Activated CD8-positive, alpha-beta memory T cell treated with anti-CD3 and anti-CD28 coated beads, Interleukin-2, amount 10 ng/mL, durations not matched to agents 7 days and 5 days (primary cell): ENCODE measurements around the gene USP30. TPM values are rescaled to one million over a fixed set of nuclear protein-coding genes. Genes with fewer than 3 reads are reported as not detected.
"Not testable (repeated sequence)": the region's sequence is repeated elsewhere in the genome, so short reads cannot be mapped to it uniquely, and the experiment has no call there.

Source experiments
- ATAC-seq: fragments of 150-1000 bp; cut with Tn5 transposase; one replicate; pipeline ENCODE4 v1.10.0; 2021; ENCODE audit warnings: moderate library complexity
- CTCF ChIA-PET: fragments of 350-600 bp; sonication (Branson Sonifier 250); formaldehyde crosslinking; loops from one replicate; lab custom pipeline; 2021; ENCODE audit warnings: antibody characterized with exemption; lab: Charles Lee
- DNase-seq: peaks from one replicate; pipeline ENCODE4 v3.0.0-alpha.2; 2020
- H3K27ac Mint-ChIP-seq: one replicate; pipeline ENCODE4 v1.8.0; 2021; ENCODE audit warnings: mild to moderate bottlenecking, mixed read lengths
- H3K27me3 Mint-ChIP-seq: one replicate; pipeline ENCODE4 v1.8.0; 2021; ENCODE audit warnings: mixed read lengths
- H3K36me3 Mint-ChIP-seq: one replicate; pipeline ENCODE4 v1.8.0; 2021; ENCODE audit warnings: mild to moderate bottlenecking, mixed read lengths
- H3K4me1 Mint-ChIP-seq: one replicate; pipeline ENCODE4 v1.8.0; 2021; ENCODE audit warnings: mixed read lengths
- H3K4me3 Mint-ChIP-seq: one replicate; pipeline ENCODE4 v1.8.0; 2021; ENCODE audit warnings: mild to moderate bottlenecking, moderate library complexity, mixed read lengths
- H3K9me3 Mint-ChIP-seq: one replicate; pipeline ENCODE4 v1.8.0; 2022; ENCODE audit warnings: low read depth, mixed read lengths
- total RNA-seq, 2 experiments: library from RNA; stranded (reverse); gene quantifications; one replicate each; pipeline ENCODE4 v1.2.3, GENCODE V29; 2021

Gene USP30
- total RNA-seq: 1 to 10 TPM; 5.9 to 8.7 TPM

GRCh38 chr12:109052414-109053323 is at the start of gene USP30:
Gene USP30, plus strand, starts transcription at chr12:109052576. Its CDS starts 103 bp downstream, at chr12:109052679.
- Mint-ChIP-seq H3K4me3 (peak within 1 kb of the TSS; percentile 88), H3K9me3 (no peaks in the 10 kb centered on the region), H3K4me1 (peaks cover 19% of the 10 kb centered on the region), H3K27me3 (no peaks in the 10 kb centered on the region), H3K27ac (peak within 1 kb of the TSS; percentile 96), H3K36me3 (peaks cover 3% of the 10 kb centered on the region)
- DNase-seq: peak; percentile 89
- ATAC-seq: peak; percentile 77
- CTCF ChIA-PET: interaction anchor here (0.7 to 1.9 kb wide), 8 partner anchors 23 to 477 kb away, joined by 3 to 8 read pairs (median 4); partner anchors contain the start of gene ALKBH2

- H3K9me3 Mint-ChIP-seq: no peaks in the 10 kb centered on the region
- H3K36me3 Mint-ChIP-seq: no peaks in the 10 kb centered on the region
- DNase-seq (no peak), ATAC-seq (no peak)
- H3K4me3 Mint-ChIP-seq: no peak overlapping the region
- CTCF ChIA-PET: no interaction called here
- H3K4me1 Mint-ChIP-seq: no peaks in the 10 kb centered on the region
- H3K27ac Mint-ChIP-seq: no peak overlapping the region
- H3K27me3 Mint-ChIP-seq: peaks cover 16% of the 10 kb centered on the region
Measured at GRCh38 chr12:109004017-109004416, 48.4 kb upstream of the USP30 start.

GRCh38 chr12:109009766-109010165 is 42.6 kb upstream of the USP30 start:
- Mint-ChIP-seq H3K4me1 (no peaks in the 10 kb centered on the region), H3K9me3 (no peaks in the 10 kb centered on the region), H3K27me3 (peaks cover 32% of the 10 kb centered on the region), H3K36me3 (no peaks in the 10 kb centered on the region), H3K4me3 (no peak overlapping the region), H3K27ac (no peak overlapping the region)
- CTCF ChIA-PET: no interaction called here
- ATAC-seq (no peak), DNase-seq (no peak)

- no peak overlapping the region for H3K27ac Mint-ChIP-seq
- DNase-seq (no peak), ATAC-seq (no peak)
- H3K36me3 Mint-ChIP-seq: no peaks in the 10 kb centered on the region
- no peaks in the 10 kb centered on the region for H3K9me3 Mint-ChIP-seq
- CTCF ChIA-PET: no interaction called here
- H3K4me1 Mint-ChIP-seq: no peaks in the 10 kb centered on the region
- H3K27me3 Mint-ChIP-seq: peaks cover 28% of the 10 kb centered on the region
- no peak overlapping the region for H3K4me3 Mint-ChIP-seq
Measured at GRCh38 chr12:109010259-109010658, 42.1 kb upstream of the USP30 start.

GRCh38 chr12:109014984-109015765 is 37.2 kb upstream of the USP30 start:
- no peak overlapping the region for H3K4me3 Mint-ChIP-seq
- H3K27me3 Mint-ChIP-seq: peaks cover 29% of the 10 kb centered on the region
- H3K27ac Mint-ChIP-seq: no peak overlapping the region
- H3K4me1 Mint-ChIP-seq: no peaks in the 10 kb centered on the region
- no peaks in the 10 kb centered on the region for H3K9me3 Mint-ChIP-seq
- no peak for ATAC-seq
- DNase-seq: no peak
- H3K36me3 Mint-ChIP-seq: no peaks in the 10 kb centered on the region
- CTCF ChIA-PET: no interaction called here

- ATAC-seq: no peak
- CTCF ChIA-PET: no interaction called here
- H3K9me3 Mint-ChIP-seq: no peaks in the 10 kb centered on the region
Measured at GRCh38 chr12:109016016-109016415, 36.4 kb upstream of the USP30 start.

GRCh38 chr12:109016978-109017377 is 35.4 kb upstream of the USP30 start:
- ATAC-seq: no peak
- Mint-ChIP-seq H3K4me3 (no peak overlapping the region), H3K4me1 (no peaks in the 10 kb centered on the region), H3K36me3 (no peaks in the 10 kb centered on the region), H3K27me3 (peaks cover 37% of the 10 kb centered on the region), H3K9me3 (no peaks in the 10 kb centered on the region), H3K27ac (no peak overlapping the region)
- no peak for DNase-seq
- CTCF ChIA-PET: no interaction called here

More at GRCh38 chr12:109016016-109016415, 36.4 kb upstream of the USP30 start:
- Mint-ChIP-seq H3K36me3 (no peaks in the 10 kb centered on the region), H3K4me3 (no peak overlapping the region), H3K27me3 (peaks cover 38% of the 10 kb centered on the region), H3K4me1 (no peaks in the 10 kb centered on the region), H3K27ac (no peak overlapping the region)
- no peak for DNase-seq

- Mint-ChIP-seq H3K4me3 (no peak overlapping the region), H3K36me3 (no peaks in the 10 kb centered on the region), H3K9me3 (no peaks in the 10 kb centered on the region), H3K4me1 (no peaks in the 10 kb centered on the region), H3K27ac (no peak overlapping the region), H3K27me3 (peaks cover 38% of the 10 kb centered on the region)
- DNase-seq: no peak
- ATAC-seq: no peak
- CTCF ChIA-PET: no interaction called here
Measured at GRCh38 chr12:109018296-109018695, 34.1 kb upstream of the USP30 start.

- no peaks in the 10 kb centered on the region for H3K9me3 Mint-ChIP-seq
- H3K27me3 Mint-ChIP-seq: peaks cover 30% of the 10 kb centered on the region
Measured at GRCh38 chr12:109020146-109020795, 32.1 kb upstream of the USP30 start.

GRCh38 chr12:109020796-109021380 is 31.5 kb upstream of the USP30 start, which contains the start of gene SVOP:
Gene SVOP, minus strand, starts transcription at chr12:109021068. Its CDS starts 200 bp downstream, at chr12:109020868.
- Mint-ChIP-seq H3K4me3 (no peak within 1 kb of the TSS), H3K27me3 (peaks cover 30% of the 10 kb centered on the region), H3K27ac (no peak within 1 kb of the TSS), H3K36me3 (no peaks in the 10 kb centered on the region), H3K4me1 (no peaks in the 10 kb centered on the region), H3K9me3 (no peaks in the 10 kb centered on the region)
- DNase-seq (peak; percentile 47), ATAC-seq (no peak)
- CTCF ChIA-PET: no interaction called here

More at GRCh38 chr12:109020146-109020795, 32.1 kb upstream of the USP30 start:
- H3K4me1 Mint-ChIP-seq: no peaks in the 10 kb centered on the region
- CTCF ChIA-PET: no interaction called here
- H3K27ac Mint-ChIP-seq: no peak overlapping the region
- no peak for ATAC-seq
- no peaks in the 10 kb centered on the region for H3K36me3 Mint-ChIP-seq
- no peak for DNase-seq
- no peak overlapping the region for H3K4me3 Mint-ChIP-seq

GRCh38 chr12:109027767-109028166 is 24.6 kb upstream of the USP30 start:
- no peak overlapping the region for H3K4me3 Mint-ChIP-seq
- H3K27ac Mint-ChIP-seq: no peak overlapping the region
- H3K4me1 Mint-ChIP-seq: no peaks in the 10 kb centered on the region
- CTCF ChIA-PET: no interaction called here
- ATAC-seq (no peak), DNase-seq (peak; percentile 16)
- no peaks in the 10 kb centered on the region for H3K36me3 Mint-ChIP-seq
- no peaks in the 10 kb centered on the region for H3K9me3 Mint-ChIP-seq
- H3K27me3 Mint-ChIP-seq: peaks cover 30% of the 10 kb centered on the region

- H3K4me3 Mint-ChIP-seq, H3K4me1 Mint-ChIP-seq, H3K27ac Mint-ChIP-seq, H3K9me3 Mint-ChIP-seq, DNase-seq, ATAC-seq, CTCF ChIA-PET, H3K36me3 Mint-ChIP-seq: not testable (repeated sequence)
- H3K27me3 Mint-ChIP-seq: peaks cover 36% of the 10 kb centered on the region
Measured at GRCh38 chr12:109028624-109029023, 23.8 kb upstream of the USP30 start.

- Mint-ChIP-seq H3K27ac (no peak overlapping the region), H3K4me3 (no peak overlapping the region), H3K36me3 (no peaks in the 10 kb centered on the region), H3K27me3 (peaks cover 37% of the 10 kb centered on the region), H3K4me1 (no peaks in the 10 kb centered on the region), H3K9me3 (no peaks in the 10 kb centered on the region)
- DNase-seq (peak; percentile 11), ATAC-seq (no peak)
- CTCF ChIA-PET: no interaction called here
Measured at GRCh38 chr12:109029411-109029810, 23.0 kb upstream of the USP30 start.
